HFF-Myc (cell line): Measurements from ENCODE around the gene SLC38A9.
"Not testable (repeated sequence)": the region's sequence is repeated elsewhere in the genome, so short reads cannot be mapped to it uniquely, and the experiment has no call there.

ENCODE experiments used
- DNase-seq: peaks from one replicate; pipeline ENCODE4 v3.0.0-alpha.2; 2011; ENCODE audit warnings: low read depth; ENCODE audit errors: extremely low read depth
- H3K4me3 ChIP-seq: replicated peaks from 2 replicates; pipeline ENCODE4 v1.5.1; 2011; ENCODE audit warnings: low read depth, mild to moderate bottlenecking, control low read depth, low read length
- TF ChIP-seq, protein P1 (sequence below): IDR thresholded peaks from 2 replicates; pipeline ENCODE4 v1.5.1; 2012; ENCODE audit warnings: mild to moderate bottlenecking, low read depth, low read length, control low read depth; ENCODE audit errors: missing control alignments

SLC38A9 gene

DNA sequence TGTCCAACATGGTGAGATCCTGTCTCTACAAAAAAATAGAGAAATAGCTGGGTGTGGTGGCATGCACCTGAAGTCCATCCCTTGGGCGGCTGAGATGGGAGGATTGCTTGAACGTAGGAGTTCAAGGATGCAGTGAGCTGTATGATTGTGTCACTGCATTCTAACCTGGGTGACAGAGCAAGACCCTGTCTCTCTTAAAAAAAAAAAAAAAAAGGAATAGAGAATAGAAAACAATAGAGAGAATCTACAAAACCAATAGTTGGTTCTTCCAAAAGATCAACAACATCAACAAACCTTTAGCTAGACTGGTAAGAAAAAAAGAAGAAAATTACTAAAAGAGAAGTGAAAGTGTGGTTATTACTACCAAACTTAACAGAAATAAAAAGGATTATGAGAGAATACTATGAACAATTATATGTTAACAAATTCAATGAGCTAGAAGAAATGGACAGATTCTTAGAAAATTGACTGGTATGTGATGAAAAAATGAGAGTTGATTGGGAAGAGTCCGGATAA is 8.1 kb upstream of the SLC38A9 start:
- H3K4me3 ChIP-seq: no peak overlapping the region
- TF ChIP-seq, protein P1, sequence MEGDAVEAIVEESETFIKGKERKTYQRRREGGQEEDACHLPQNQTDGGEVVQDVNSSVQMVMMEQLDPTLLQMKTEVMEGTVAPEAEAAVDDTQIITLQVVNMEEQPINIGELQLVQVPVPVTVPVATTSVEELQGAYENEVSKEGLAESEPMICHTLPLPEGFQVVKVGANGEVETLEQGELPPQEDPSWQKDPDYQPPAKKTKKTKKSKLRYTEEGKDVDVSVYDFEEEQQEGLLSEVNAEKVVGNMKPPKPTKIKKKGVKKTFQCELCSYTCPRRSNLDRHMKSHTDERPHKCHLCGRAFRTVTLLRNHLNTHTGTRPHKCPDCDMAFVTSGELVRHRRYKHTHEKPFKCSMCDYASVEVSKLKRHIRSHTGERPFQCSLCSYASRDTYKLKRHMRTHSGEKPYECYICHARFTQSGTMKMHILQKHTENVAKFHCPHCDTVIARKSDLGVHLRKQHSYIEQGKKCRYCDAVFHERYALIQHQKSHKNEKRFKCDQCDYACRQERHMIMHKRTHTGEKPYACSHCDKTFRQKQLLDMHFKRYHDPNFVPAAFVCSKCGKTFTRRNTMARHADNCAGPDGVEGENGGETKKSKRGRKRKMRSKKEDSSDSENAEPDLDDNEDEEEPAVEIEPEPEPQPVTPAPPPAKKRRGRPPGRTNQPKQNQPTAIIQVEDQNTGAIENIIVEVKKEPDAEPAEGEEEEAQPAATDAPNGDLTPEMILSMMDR: no peak
- no peak for DNase-seq

DNA sequence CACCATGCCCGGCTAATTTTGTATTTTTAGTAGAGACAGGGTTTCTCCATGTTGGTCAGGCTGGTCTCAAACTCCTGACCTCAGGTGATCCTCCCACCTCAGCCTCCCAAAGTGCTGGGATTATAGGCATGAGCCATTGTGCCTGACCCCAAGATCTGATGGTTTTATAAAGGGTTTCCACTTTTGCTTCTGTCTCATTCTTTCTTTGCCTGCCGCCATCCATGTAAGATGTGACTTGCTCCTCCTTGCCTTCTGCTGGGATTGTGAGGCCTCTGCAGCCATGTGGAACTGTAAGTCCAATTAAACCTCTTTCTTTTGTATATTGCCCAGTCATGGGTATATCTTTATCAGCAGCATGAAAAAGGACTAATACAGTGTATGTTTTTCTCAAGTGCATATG is 6.9 kb upstream of the SLC38A9 start:
- not testable (repeated sequence) for H3K4me3 ChIP-seq, DNase-seq

DNA sequence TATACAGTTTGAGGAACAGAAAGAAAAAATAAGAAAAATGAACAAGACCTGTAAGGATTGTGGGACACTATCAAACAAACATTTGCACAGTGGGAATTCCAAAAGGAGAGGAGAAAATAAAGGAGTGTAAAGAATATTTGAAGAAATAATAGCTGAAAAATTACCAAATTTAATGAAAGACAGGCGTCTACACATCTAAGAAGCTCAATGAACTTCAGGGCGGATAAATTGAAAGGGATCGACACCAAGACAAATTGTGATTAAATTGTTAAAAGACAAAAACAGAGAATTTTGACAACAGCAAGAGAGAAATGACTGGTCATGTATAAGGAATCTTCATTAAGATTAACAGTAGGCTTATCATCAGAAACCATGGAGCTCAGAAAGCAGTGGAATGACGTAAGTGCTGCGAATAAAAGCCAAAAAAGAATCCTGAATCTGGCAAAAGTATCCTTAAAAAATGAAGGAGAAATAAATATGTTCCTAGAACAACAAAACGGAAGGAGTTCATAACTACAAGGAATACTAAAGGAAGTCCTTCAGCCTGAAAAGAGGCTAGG is 3.5 kb upstream of the SLC38A9 start:
- no peak for DNase-seq
- TF ChIP-seq, protein P1: no peak
- no peak overlapping the region for H3K4me3 ChIP-seq

DNA sequence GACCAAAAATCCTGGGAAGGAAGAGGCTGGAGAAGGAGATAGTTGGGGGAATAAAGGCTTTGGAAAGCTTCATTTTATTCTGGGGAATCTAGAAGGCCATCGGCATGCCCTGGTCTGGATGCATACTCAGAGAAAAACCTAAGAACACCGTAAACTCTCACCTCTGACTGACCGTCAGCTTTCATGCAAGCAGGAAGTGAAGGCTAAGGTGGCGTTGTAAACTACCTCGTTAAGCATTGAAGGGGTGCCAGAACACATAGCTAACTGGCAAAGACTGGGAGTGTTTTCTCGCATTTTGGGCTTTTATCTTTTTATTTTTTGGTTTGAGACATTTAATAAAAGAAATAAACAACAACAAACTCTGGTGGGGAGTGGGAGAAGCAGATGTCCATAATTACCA is 2.6 kb upstream of the SLC38A9 start:
- no peak for DNase-seq
- TF ChIP-seq, protein P1: no peak
- H3K4me3 ChIP-seq: no peak overlapping the region

DNA sequence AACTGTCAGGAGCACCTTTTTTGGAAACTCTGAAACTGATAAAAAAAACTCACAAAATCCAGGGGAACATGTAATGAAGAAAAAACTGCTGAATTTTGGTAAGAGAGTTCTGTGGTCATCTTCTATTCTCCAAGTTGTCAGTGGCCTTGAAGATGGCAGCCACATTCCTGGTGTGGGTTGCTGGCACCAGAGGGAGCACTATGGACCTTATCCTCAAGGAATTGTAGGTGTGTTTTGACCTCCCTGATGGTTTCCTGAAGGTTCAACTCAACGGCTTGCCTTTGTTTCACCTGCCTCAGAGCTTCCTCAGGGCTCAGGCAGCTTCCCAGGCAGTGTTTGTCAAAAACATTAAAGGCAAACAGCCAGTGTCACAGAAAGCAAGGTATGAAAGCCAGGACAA is 2.2 kb upstream of the SLC38A9 start:
- TF ChIP-seq, protein P1: peak; percentile 20
- H3K4me3 ChIP-seq: no peak overlapping the region
- DNase-seq: no peak

DNA sequence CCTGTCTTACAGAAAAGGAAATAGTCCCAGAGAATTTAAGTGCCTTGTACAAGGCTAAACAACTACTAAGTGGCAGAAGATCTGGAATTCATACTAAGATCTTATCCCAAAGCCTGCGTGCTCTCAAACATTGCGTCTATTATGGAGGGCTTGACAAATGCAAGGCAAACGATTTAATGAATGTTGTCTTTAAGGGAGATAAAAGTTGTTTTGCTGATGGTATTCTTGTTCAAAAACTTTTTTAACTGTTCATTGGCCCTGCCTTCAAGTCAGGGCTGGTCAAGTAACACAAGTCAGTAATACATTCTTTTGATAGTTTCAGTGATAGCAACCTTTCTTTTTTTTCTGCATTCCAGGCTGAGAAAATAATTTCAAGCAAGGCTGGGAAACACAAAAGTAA is 1.7 kb upstream of the SLC38A9 start:
- TF ChIP-seq, protein P1: no peak
- DNase-seq: no peak
- no peak overlapping the region for H3K4me3 ChIP-seq

DNA sequence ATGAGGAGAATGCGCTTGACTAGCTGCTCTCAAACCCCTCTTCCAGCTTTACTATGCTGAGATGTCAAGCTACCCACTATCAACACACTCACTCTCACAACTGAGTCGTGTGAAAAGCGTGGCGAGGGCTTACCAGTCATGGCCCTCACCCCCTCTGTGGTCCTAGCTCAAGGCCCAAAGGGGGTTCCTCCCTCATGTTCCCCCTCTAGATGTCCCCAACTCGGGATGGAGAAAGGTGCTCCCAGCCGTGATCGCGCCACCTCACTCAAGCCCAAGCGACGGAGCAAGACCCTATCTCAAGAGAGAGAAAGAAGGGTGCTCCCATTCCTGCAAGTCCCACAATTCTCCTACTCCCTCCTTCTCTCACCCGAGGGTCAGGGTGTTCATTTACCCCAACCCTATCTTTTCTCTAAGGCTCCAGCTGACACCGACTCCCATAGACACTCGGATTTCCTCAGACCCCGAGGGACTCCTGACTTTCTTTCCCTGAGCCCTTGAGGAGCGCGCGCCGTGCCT is 559 bp downstream of the SLC38A9 start:
- no peak for DNase-seq
- H3K4me3 ChIP-seq: peak overlapping the region; percentile 85

More for the DNA sequence above, 559 bp downstream of the SLC38A9 start:
- TF ChIP-seq, protein P1: no peak
